Measurements from ENCODE around the gene LRP1B. TPM values are rescaled to one million over a fixed set of nuclear protein-coding genes. Genes with fewer than 3 reads are reported as not detected.

Gene LRP1B
- polyA plus RNA-seq, 1 of the 3 experiments (the other 2 are of a cell fraction) = 0.28 TPM

GRCh38 chr2:140627136-140627535 is 1503.7 kb downstream of the LRP1B start (continued):
- TF ChIP-seq FOXJ3 (CRISPR knock-in tag; IDR thresholded peaks at IDR 0.05) (no peak), MEF2A (IDR thresholded peaks at IDR 0.05; ENCODE audit: borderline replicate concordance, low read depth) (no peak), NFIC (IDR thresholded peaks at IDR 0.05; ENCODE audit: borderline replicate concordance) (no peak), SMC3 (IDR thresholded peaks at IDR 0.05; ENCODE audit: low read depth, low read length) (no peak)
- TF ChIP-seq, protein P1, sequence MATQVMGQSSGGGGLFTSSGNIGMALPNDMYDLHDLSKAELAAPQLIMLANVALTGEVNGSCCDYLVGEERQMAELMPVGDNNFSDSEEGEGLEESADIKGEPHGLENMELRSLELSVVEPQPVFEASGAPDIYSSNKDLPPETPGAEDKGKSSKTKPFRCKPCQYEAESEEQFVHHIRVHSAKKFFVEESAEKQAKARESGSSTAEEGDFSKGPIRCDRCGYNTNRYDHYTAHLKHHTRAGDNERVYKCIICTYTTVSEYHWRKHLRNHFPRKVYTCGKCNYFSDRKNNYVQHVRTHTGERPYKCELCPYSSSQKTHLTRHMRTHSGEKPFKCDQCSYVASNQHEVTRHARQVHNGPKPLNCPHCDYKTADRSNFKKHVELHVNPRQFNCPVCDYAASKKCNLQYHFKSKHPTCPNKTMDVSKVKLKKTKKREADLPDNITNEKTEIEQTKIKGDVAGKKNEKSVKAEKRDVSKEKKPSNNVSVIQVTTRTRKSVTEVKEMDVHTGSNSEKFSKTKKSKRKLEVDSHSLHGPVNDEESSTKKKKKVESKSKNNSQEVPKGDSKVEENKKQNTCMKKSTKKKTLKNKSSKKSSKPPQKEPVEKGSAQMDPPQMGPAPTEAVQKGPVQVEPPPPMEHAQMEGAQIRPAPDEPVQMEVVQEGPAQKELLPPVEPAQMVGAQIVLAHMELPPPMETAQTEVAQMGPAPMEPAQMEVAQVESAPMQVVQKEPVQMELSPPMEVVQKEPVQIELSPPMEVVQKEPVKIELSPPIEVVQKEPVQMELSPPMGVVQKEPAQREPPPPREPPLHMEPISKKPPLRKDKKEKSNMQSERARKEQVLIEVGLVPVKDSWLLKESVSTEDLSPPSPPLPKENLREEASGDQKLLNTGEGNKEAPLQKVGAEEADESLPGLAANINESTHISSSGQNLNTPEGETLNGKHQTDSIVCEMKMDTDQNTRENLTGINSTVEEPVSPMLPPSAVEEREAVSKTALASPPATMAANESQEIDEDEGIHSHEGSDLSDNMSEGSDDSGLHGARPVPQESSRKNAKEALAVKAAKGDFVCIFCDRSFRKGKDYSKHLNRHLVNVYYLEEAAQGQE (IDR thresholded peaks at IDR 0.05; ENCODE audit: low read depth, low read length) = no peak
- TF ChIP-seq, protein P2, sequence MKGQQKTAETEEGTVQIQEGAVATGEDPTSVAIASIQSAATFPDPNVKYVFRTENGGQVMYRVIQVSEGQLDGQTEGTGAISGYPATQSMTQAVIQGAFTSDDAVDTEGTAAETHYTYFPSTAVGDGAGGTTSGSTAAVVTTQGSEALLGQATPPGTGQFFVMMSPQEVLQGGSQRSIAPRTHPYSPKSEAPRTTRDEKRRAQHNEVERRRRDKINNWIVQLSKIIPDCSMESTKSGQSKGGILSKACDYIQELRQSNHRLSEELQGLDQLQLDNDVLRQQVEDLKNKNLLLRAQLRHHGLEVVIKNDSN (IDR thresholded peaks at IDR 0.05; ENCODE audit: borderline replicate concordance, low read depth) = no peak
- TF ChIP-seq, protein P3, sequence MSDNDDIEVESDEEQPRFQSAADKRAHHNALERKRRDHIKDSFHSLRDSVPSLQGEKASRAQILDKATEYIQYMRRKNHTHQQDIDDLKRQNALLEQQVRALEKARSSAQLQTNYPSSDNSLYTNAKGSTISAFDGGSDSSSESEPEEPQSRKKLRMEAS (IDR thresholded peaks at IDR 0.05; ENCODE audit: low read depth) = no peak

DNA sequence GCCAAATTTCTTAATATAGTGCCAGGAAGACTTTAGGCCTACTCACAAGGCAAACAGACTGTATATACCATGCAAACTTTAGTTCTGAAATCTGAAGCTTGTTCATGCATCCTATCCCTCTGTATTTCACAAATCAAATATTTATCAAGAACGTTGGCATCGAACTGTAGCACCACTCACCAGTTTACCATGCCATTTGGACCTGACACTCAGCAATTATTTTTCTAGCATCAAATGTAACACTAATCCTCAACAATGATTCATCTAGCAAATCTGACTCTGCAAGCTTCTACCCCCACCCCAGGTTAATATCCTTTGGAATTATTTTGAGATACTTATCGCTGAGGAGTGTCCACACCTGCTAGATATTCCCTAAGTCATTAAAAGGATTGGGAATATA is 1506.6 kb downstream of the LRP1B start:
- CTCF ChIA-PET = interaction anchor here (1.2 kb wide), 1 partner anchor 15 kb away, joined by 3 read pairs; no protein-coding TSS in a partner anchor
- TF ChIP-seq FOXM1 (IDR thresholded peaks at IDR 0.05; ENCODE audit: low read depth) (no peak), JUND (IDR thresholded peaks at IDR 0.05) (no peak), TEAD4 (IDR thresholded peaks at IDR 0.05; ENCODE audit: borderline replicate concordance, insufficient read depth) (no peak), PBX3 (IDR thresholded peaks at IDR 0.05) (no peak), RCOR1 (IDR thresholded peaks at IDR 0.05; ENCODE audit: low read length) (no peak), MXI1 (IDR thresholded peaks at IDR 0.05; ENCODE audit: low read depth, low read length) (no peak), TAF1 (IDR thresholded peaks at IDR 0.05; ENCODE audit: borderline replicate concordance, low read depth, low read length) (no peak), MEF2A (IDR thresholded peaks at IDR 0.05; ENCODE audit: borderline replicate concordance, low read depth) (no peak), ELF1 (IDR thresholded peaks at IDR 0.05) (no peak), RAD21 (IDR thresholded peaks at IDR 0.05; ENCODE audit: low read length) (no peak), NRF1 (IDR thresholded peaks at IDR 0.05; ENCODE audit: low read depth, low read length) (no peak), GABPA (IDR thresholded peaks at IDR 0.05; ENCODE audit: low read depth) (no peak), EZH2phosphoT487 (IDR thresholded peaks at IDR 0.05; ENCODE audit: borderline replicate concordance, low read depth) (no peak), RFX5 (IDR thresholded peaks at IDR 0.05; ENCODE audit: low read length) (no peak)
- TF ChIP-seq, protein P3 (IDR thresholded peaks at IDR 0.05; ENCODE audit: low read depth) = no peak
- TF ChIP-seq, protein P4, sequence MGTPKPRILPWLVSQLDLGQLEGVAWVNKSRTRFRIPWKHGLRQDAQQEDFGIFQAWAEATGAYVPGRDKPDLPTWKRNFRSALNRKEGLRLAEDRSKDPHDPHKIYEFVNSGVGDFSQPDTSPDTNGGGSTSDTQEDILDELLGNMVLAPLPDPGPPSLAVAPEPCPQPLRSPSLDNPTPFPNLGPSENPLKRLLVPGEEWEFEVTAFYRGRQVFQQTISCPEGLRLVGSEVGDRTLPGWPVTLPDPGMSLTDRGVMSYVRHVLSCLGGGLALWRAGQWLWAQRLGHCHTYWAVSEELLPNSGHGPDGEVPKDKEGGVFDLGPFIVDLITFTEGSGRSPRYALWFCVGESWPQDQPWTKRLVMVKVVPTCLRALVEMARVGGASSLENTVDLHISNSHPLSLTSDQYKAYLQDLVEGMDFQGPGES (IDR thresholded peaks at IDR 0.05; ENCODE audit: low read depth, low read length) = no peak
- TF ChIP-seq, protein P1 (IDR thresholded peaks at IDR 0.05; ENCODE audit: low read depth, low read length) = no peak
- DNase-seq = no peak
- Histone ChIP-seq H3K27me3 (ENCODE audit: insufficient read depth) (no peaks in the 10 kb centered on the region), H3K4me3 (ENCODE audit: low read depth in 2 of 2, low read length in 1 of 2) (no peak overlapping the region), H3K4me1 (ENCODE audit: control insufficient read depth in 1 of 2, insufficient read depth in 2 of 2, low read depth in 1 of 2, low read length in 1 of 2) (no peaks in the 10 kb centered on the region), H2AFZ (ENCODE audit: low read depth) (no peak overlapping the region), H3K4me2 (no peak overlapping the region), H4K20me1 (ENCODE audit: insufficient read depth) (no peaks in the 10 kb centered on the region), H3K36me3 (replicated peaks in 1 of 2; ENCODE audit: control insufficient read depth in 1 of 2, insufficient read depth in 2 of 2, low read length in 1 of 2) (no peaks in the 10 kb centered on the region), H3K9ac (no peak overlapping the region), H3K79me2 (ENCODE audit: insufficient read depth) (no peaks in the 10 kb centered on the region), H3K9me2 (no peaks in the 10 kb centered on the region), H3K9me3 (no peaks in the 10 kb centered on the region), H3K27ac (ENCODE audit: low read depth in 2 of 2, low read length in 1 of 2) (no peak overlapping the region), H3F3A (replicated peaks; ENCODE audit: insufficient read depth) (no peaks in the 10 kb centered on the region)
- 73% methylated on average over 3 of the region's 3 CpGs for WGBS (ENCODE audit: low lambda C conversion rate)
- POLR2A ChIA-PET = no interaction called here
